Measurements from ENCODE around the gene SLC29A3. TPM values are rescaled to one million over a fixed set of nuclear protein-coding genes. Genes with fewer than 3 reads are reported as not detected.

Gene SLC29A3
- total RNA-seq, 1 experiment from 2014 or later, result 9.2 TPM

DNA sequence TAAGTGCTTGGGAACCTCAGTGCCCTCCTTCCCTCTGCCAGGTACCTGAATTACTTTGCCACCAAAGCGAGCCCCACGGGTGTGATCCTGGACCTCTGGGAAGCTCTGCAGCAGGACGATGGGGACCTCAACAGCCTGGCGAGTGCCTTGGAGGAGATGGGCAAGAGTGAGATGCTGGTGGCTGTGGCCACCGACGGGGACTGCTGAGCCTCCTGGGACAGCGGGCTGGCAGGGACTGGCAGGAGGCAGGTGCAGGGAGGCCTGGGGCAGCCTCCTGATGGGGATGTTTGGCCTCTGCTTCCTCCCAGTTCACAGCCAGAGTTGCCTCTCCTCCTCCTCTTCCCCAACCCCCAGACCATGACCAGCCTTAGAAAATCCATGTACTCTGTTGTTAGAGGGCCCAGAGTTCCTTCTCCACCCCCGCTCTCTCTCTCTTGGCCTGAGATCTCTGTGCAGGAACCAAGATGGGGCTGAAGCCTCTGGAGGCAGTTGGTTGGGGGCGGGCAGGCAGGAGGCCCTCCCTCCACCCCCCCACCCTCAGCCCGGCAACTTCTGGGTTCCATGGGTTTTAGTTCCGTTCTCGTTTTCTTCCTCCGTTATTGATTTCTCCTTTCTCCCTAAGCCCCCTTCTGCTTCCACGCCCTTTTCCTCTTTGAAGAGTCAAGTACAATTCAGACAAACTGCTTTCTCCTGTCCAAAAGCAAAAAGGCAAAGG lies 19.8 kb upstream of the SLC29A3 start:
- no peak overlapping the region for H3K18ac ChIP-seq (ENCODE audit: insufficient read length, low read depth, low read length)
- H2BK120ac ChIP-seq (ENCODE audit: low read depth, low read length, poor library complexity, severe bottlenecking), result no peak overlapping the region
- Mint-ChIP-seq H3K9me3 (no peaks in the 10 kb centered on the region), H3K36me3 (ENCODE audit: insufficient read depth in 1 of 3, low read depth in 3 of 3) (peaks cover 3 to 41% (median 20%) of the 10 kb centered on the region in 3 experiments; a peak in 6 of 7 replicates), H3K27ac (no peak overlapping the region), H3K27me3 (ENCODE audit: low read depth) (no peaks in the 10 kb centered on the region; the same call in 1 of the 2 replicates), H3K4me3 (no peak overlapping the region), H3K4me1 (0 out of 4 replicates have a peak, but pooled peaks cover 0 to 4% of the 10 kb centered on the region in 2 experiments)
- no peaks in the 10 kb centered on the region for H4K20me1 ChIP-seq (ENCODE audit: control insufficient read depth, insufficient read depth, insufficient read length)
- H2BK20ac ChIP-seq (ENCODE audit: low read depth, low read length, poor library complexity, severe bottlenecking), result no peak overlapping the region
- no peak overlapping the region for H2BK12ac ChIP-seq (ENCODE audit: insufficient read length, low read depth, low read length)
- no peaks in the 10 kb centered on the region for H3K79me2 ChIP-seq (ENCODE audit: insufficient read depth, low read length)
- H3K9ac ChIP-seq (ENCODE audit: extremely low read depth, insufficient read length, low read length), result no peak overlapping the region
- H3K23me2 ChIP-seq (ENCODE audit: insufficient read length, low read depth, low read length, poor library complexity, severe bottlenecking), result no peaks in the 10 kb centered on the region
- no peaks in the 10 kb centered on the region for H3K4me1 ChIP-seq (ENCODE audit: insufficient read depth, low read length)
- H3K4me2 ChIP-seq (ENCODE audit: insufficient read depth, insufficient read length, low read length), result no peak overlapping the region
- H2BK5ac ChIP-seq (ENCODE audit: insufficient read length, low read length), result no peak overlapping the region
- H4K8ac ChIP-seq (replicated peaks; ENCODE audit: insufficient read length, low read depth, low read length), result no peak overlapping the region
- H2AK5ac ChIP-seq (ENCODE audit: insufficient read length, low read length), result no peak overlapping the region
- WGBS (ENCODE audit: extremely low coverage, insufficient read length, low lambda C conversion rate), result no CpG with 5 or more reads among the region's 14 CpGs
- no peak overlapping the region for H3K56ac ChIP-seq (ENCODE audit: insufficient read length, low read depth, low read length)
- no peak overlapping the region for H2AFZ ChIP-seq (ENCODE audit: low read length)
- H3K14ac ChIP-seq (ENCODE audit: insufficient read depth, low read length), result no peak overlapping the region; the same call in 1 of the 2 replicates
- TF ChIP-seq, protein P1, sequence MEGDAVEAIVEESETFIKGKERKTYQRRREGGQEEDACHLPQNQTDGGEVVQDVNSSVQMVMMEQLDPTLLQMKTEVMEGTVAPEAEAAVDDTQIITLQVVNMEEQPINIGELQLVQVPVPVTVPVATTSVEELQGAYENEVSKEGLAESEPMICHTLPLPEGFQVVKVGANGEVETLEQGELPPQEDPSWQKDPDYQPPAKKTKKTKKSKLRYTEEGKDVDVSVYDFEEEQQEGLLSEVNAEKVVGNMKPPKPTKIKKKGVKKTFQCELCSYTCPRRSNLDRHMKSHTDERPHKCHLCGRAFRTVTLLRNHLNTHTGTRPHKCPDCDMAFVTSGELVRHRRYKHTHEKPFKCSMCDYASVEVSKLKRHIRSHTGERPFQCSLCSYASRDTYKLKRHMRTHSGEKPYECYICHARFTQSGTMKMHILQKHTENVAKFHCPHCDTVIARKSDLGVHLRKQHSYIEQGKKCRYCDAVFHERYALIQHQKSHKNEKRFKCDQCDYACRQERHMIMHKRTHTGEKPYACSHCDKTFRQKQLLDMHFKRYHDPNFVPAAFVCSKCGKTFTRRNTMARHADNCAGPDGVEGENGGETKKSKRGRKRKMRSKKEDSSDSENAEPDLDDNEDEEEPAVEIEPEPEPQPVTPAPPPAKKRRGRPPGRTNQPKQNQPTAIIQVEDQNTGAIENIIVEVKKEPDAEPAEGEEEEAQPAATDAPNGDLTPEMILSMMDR (conservative IDR thresholded peaks at IDR 0.05), result no peak
- no peaks in the 10 kb centered on the region for H3K9me3 ChIP-seq (ENCODE audit: control insufficient read depth, low read depth, low read length)
- H3K4ac ChIP-seq (ENCODE audit: low read depth, low read length), result no peak overlapping the region
- H2BK15ac ChIP-seq (ENCODE audit: low read depth, low read length), result no peak overlapping the region
- no peak for DNase-seq
- no peaks in the 10 kb centered on the region for H3K79me1 ChIP-seq (ENCODE audit: insufficient read depth, low read depth, low read length, poor library complexity, severe bottlenecking)
- H3T11ph ChIP-seq (ENCODE audit: low read length), result no peak overlapping the region
- no peak overlapping the region for H3K27ac ChIP-seq (ENCODE audit: insufficient read length, low read depth, low read length)
- no peak overlapping the region for H3K23ac ChIP-seq (ENCODE audit: insufficient read length, low read depth, low read length)
- H4K5ac ChIP-seq (ENCODE audit: insufficient read length, low read depth, low read length), result no peak overlapping the region
- H3K27me3 ChIP-seq (ENCODE audit: insufficient read depth, low read length), result no peaks in the 10 kb centered on the region
- H4K91ac ChIP-seq (ENCODE audit: insufficient read length, low read depth, low read length), result no peak overlapping the region

All from H9 (cell line).